GM18508 (cell line): ENCODE measurements around the gene SLC25A48.
"Not testable (repeated sequence)": the region's sequence is repeated elsewhere in the genome, so short reads cannot be mapped to it uniquely, and the experiment has no call there.

ENCODE experiments used
- ATAC-seq: cut with Tn5 transposase; IDR thresholded peaks from one replicate; pipeline ENCODE4 v1.9.1; 2021; ENCODE audit warnings: moderate number of reproducible peaks; ENCODE audit not compliant: insufficient read depth, unreplicated experiment

SLC25A48 gene

DNA sequence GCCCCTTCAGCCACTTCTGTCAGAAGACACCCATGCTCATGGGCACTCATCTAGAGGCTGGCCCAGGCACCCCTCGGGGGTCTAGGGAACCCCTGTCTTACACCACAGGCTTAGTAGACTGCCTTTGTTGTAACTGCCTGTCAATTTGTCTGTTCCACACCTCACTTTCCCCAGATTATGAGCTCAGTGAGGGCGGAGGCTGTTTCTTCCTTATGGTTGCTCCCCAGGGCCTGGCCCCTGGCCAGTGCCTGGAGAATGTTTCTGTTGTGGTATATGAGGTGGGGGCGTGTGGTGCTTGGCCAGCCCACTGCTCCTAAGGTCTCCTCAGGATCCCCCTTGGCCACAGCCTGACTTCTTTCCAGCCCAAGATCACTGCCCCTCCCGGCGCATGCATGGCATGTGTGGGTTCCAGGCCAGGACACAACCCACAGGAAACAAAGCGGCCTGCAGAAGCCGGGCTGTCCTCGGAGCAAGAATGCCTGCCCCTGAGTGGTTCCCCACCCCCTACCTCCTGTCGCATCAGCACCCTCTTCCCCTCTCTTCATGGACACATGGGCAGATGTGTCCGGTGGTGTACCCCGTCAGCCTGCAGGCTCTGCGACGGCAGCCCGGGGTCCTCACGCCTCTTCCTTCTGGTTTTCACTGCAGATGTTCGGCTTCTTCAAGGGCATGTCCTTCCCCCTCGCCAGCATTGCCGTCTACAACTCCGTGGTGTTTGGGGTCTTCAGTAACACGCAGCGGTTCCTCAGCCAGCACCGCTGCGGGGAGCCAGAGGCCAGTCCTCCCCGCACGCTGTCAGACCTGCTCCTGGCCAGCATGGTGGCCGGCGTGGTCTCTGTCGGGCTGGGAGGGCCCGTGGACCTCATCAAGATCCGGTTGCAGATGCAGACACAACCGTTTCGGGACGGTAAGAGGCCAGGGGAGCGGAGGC, 17.7 kb downstream of the SLC25A48 start:
- no peak for ATAC-seq

DNA sequence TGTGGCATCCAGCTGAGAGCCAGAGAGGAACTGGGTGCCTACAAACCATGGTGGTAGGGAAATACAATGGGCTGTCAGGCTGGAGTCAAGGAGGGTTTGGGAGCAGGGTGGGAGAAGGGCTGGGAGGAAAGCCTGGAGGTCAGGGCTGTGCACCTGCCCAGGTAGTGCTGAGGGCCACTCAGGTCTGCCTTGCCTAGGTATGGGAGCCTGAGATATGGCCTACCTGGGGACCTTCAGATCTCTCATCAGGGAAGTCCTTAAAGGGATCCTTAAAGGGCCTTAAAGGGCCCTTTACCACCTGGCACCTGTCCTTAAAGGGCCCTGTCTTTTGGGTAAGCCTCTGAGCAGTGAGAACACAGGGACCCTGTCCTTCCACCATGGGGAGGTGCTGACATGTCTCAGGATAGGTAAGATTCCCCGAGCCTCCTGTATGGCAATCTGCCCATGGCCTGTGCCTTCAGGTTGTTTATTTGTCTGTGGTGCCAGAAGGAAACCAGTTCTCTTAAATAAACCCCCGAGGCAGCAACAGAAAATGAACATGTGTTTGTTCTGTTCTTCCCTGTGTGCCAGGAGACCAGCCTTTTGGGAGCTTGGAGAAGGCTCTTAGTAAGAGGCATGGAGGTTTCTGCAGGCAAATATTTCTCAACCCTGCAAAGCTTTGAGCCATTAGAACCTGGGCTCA, 23.3 kb downstream of the SLC25A48 start:
- ATAC-seq, result no peak

DNA sequence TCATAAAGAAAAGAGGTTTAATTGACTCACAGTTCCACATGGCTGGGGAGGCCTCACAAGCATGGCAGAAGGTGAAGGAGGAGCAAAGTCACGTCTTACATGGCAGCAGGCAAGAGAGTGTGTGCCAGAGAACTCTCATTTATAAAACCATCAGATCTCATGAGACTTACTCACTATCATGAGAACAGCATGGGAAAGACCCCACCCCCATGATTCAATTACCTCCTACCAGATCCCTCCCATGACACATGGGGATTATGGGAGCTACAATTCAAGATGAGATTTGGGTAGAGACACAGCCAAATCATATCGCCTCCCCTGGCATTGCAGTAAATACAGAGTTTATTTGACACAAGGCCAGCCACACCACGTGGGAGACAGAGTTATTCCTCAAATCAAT, 24.7 kb downstream of the SLC25A48 start:
- not testable (repeated sequence) for ATAC-seq

DNA sequence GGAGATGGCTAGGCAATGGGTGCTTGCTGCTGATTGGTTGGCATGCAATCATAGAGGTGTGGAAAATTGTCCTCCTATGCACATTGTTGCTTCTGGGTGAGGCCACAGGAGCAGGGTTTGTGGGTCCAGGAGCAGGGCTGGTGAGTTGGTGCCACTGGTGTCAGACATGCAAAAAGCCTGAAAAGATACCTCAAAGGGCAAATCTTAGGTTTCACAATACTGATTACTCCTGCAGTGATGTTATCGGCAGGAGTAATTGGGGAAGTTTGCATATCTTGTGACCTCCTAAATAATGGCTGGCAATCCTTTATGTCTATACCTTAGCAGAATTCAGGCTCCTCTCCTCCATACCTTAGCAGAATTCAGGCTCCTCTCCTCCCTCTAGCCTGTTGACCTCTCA, 25.2 kb downstream of the SLC25A48 start:
- no peak for ATAC-seq

DNA sequence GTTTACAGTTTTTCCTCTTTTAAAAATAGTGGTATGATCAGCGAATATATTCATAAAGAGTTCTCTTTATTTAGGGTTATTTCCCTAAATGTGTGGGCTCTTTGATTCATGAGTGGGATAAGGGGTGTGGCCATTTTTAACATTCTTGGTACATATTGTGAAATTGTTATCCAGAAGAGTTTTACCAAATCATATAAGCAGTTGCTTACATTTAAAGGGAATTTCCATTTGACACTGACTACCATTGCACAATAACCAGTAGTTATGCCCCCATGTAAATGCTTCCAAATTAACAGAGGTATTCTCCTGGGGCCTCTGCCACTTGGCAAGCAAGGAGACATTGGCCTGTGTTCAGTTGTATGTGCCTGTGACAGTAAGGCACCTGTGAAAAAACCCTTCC, 27.2 kb downstream of the SLC25A48 start:
- no peak for ATAC-seq

DNA sequence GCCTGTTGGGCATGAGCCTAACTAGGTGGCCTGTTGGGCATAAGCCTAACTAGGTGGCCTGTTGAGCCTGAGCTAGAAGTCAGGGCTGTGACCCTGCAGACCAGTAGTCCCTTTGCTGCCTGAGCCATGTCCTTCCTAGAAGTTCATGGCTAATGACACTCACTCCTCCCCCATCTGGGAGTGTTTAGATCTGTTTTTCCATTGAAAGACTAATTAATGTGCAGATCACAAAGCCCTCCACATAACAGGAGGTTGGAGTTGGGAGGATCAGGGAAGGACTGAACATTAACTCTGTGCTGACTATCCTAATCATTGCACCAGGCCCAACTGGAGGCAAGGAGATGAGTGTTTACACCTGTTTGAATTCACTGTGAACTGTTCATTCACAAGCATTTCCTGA, 27.6 kb downstream of the SLC25A48 start:
- no peak for ATAC-seq

DNA sequence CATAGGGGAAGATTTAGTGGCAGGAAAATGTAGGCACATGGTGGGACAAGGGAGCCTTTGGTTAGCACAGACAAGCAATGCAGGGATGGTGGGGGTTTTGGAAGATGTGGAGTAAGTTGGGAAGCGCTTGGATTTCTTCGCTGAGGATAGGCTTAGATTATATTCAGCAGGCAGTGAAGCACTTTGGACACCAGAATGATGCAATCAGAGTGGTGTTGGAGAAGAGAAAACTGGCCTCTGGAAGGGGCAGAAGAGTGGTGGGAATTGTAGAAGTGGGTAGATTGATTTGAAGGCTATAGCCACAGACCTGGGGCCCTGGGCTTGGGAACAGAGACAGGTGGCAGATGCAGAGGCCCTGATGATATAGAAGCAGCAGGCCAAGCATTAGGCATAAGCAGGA, 28.3 kb downstream of the SLC25A48 start:
- no peak for ATAC-seq

DNA sequence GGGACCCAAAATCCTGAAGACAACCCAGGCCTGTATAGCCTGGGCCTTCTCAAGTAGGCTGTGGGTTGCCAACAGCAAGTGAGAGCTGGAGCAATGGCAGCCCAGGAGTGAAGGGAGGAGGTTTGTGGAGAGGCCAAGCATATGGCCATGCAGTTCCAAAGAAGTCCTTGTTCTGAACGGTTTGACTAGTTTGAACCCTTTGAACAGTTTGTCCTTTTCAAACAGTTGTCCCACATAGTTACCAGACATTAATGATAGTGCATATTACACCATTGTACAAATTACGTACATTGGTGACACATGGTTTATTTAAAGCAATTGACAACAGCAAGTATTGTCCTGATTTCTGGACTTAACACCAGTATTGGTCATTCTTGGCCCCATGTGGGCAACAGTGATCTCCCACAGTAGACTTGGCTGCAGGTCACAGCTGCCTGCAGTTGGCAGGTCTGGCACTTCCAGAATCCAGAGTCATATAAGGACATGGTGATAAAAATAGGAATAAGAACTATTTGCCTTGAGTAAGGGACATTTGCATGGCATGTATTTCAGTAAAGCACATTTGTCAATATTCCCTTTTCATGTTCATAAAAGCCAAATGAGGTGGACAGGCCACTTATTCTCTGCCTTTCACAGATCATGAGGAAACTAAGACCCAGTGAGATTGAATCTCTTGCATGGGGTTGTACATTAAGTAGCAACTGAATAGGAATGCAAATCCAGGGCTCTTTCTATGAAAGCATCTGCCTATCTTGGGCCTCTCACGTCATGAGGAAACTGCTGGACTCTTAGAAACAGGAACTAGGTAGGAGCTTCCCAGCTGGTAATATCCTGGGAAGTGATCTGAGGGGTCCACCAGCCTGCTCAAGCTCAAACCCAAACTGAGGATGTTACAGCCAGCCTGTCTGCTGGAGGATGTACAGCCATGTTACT, 30.3 kb downstream of the SLC25A48 start:
- no peak for ATAC-seq

DNA sequence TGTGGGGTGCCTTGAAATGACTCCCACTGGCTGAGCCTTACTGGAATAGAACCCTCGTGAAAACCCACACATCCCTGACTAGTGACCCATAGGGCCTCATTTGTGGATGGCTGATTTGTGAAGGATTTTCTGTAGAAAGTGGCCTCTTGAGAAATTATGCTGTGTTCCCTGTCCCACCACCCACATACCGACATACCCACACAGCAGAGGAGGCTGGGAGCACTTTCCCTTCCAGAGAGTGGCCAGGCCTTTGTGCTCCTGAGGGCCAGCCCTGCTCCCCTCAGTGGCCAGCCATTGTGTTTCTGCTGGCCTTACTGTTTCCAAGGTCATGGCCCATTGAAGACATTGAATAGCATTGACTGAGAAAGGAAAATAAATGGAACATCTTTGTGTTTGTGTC, 31.6 kb downstream of the SLC25A48 start:
- ATAC-seq, result no peak

DNA sequence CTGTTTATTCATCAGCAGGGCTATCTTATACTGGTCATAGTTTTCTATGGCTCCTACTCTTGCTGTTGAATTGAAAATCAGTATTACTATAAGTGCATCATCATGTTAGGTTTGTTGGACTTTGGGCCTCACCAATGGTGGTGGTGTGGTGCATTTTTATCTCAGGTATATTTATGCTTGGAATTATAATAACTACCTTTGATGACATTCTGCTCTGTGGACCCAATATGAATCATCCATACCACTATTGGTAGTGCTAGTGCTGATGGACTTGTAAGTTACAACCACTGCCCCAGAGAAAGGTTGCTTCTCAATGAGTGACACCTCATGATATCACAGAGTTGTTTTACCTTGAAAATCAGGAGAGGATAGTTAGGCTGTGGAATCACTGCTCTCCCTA, 33.1 kb downstream of the SLC25A48 start:
- no peak for ATAC-seq

DNA sequence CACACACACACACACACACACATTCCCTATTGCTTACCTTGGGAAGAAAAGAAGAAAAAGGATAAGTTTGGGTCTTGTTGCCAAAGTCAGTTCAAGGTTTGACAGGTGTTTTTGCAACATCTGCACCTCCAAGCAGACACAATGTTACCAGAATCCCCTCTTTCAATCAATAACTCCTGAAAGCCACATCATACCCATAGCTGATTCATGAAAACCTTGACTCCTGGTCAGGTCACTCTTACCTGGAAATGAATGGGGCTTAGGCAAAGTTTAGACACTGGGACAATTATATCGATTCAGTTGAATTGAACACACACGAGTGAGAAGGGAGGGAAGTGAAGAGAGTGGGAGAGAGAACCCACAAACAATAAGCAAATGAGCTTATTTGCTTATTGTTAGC, 34.2 kb downstream of the SLC25A48 start:
- ATAC-seq, result no peak

DNA sequence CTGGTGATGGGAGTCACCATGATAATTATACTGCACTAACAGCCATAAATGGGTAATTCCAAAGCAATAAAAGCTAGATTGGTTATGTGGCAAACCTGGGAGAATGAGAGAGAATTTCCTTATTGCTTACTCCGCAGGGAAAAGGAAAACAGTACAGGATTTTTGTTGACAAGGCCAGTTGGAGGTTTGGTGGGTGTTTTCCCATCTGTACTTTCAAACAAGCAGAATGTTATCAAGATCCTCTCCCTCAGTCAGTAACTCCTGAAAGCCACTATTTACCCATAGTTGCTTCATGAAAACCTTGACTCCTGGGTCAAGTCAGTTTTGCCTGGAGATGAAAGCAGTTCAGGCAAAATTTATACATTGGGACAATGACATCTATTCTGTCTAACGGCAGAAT, 34.8 kb downstream of the SLC25A48 start:
- no peak for ATAC-seq

DNA sequence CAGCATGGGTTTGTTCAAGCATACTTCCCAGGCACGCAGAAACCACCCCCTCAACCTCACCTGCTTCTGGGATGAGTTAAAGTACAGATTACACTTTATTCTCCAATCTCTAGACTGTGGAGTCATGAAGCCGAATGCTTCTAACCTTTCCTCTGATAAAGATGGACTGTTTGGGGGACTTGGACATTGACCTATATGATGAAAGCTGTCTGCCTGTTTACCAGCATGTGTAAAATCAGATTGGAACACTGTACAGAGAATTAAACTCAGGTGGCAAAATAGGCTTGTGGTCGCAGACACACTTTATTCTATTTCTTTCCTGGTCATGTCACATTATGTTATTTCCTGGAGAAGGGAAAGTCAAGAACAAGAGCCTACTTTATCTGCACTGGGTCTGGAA, 35.5 kb downstream of the SLC25A48 start:
- ATAC-seq, result no peak

DNA sequence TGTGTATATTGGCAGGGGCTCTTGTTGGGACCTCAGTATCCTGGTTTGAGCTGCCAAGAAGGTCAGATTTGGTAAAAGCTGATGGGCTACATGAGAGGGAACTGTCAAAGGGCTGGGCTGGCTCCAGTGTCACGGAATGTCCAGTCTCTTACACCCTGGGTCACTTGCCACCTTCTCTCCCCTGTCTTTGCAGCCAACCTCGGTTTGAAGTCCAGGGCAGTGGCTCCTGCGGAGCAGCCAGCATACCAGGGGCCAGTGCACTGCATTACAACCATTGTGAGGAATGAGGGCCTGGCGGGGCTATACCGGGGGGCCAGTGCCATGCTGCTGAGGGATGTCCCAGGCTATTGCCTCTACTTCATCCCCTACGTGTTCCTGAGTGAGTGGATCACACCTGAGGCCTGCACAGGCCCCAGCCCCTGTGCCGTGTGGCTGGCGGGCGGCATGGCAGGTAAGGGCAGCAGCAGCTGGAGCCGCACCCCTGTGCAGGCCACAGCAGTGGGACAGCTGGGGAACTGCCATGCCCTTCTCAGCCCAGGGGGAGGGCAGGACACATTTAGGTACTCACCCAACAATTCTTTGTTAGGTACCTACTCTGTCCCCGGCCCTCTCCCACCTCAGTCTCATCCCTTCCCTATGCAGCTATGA, 36.9 kb downstream of the SLC25A48 start:
- no peak for ATAC-seq

DNA sequence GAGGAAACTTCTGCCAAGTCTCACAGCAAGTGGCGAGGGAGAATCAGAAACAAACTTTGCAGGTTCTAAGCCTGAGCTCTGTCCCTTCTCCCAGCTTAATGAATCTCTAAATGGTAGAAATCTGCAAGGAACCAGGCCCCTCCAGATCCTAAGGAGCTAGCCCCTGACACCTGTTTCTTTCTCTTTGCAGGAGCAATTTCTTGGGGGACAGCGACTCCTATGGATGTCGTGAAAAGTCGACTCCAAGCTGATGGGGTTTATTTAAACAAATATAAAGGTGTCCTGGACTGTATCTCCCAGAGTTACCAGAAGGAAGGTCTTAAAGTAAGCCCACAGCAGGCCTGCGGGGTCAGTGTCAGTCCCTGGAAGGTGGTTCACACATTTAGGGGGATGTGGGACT, 39.4 kb downstream of the SLC25A48 start:
- ATAC-seq, result no peak

DNA sequence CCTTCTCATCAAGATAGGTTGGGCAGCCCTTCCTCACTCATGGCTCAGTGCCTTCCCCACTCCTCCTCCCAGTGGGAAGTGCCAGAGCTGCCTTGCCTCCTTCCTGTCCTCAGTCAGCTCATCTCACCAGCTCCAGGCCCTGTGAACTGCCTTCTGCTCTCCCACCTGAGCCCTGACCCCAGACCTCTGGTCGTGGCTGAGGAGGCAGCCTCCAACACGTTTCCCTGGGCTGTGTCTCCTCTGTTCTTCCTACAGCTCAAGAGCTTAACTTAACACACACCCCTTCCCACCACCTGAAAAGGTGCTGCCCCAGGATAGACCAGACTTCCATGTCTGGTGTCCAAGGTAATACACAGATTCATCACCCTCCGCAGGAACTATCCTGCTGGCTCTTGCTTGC, 40.0 kb downstream of the SLC25A48 start:
- no peak for ATAC-seq

DNA sequence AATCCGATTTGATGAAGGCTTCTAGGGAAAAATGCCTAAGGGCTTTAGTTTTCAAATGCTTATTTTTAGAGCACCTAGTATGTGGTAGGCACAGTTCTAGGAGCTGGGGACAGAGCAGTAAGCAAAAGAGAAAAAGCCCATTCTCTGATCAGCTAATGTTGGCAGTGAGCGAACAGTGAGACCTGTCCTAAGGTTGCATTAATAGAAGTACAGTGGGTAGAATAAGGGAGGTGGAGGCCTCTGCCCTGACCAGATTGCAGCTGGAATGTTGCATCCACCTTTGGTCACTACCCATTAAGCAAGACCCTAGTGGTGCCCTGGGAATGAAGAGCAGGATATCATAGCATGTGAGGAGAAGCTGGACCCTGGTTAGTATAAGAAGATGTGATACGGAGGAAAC, 41.1 kb downstream of the SLC25A48 start:
- ATAC-seq, result no peak

DNA sequence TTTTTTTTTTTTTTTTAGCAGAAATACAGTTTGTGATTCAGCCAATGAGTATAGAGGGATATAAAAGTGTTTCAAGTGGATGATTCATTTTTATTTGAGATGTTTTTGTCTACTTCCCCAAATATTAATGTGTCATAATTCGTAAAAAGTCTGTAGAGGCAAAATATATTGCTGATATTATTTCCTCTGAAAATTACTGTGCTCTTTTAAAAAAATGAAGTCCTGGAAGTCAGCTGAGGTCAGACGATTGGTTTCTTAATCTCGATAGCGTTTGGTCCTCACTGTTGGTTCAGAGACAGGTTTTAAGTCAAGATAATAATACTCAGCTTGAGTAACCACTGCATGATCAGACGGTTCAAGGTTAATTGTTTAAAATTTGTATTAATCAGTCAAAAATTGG, 41.7 kb downstream of the SLC25A48 start:
- no peak for ATAC-seq

DNA sequence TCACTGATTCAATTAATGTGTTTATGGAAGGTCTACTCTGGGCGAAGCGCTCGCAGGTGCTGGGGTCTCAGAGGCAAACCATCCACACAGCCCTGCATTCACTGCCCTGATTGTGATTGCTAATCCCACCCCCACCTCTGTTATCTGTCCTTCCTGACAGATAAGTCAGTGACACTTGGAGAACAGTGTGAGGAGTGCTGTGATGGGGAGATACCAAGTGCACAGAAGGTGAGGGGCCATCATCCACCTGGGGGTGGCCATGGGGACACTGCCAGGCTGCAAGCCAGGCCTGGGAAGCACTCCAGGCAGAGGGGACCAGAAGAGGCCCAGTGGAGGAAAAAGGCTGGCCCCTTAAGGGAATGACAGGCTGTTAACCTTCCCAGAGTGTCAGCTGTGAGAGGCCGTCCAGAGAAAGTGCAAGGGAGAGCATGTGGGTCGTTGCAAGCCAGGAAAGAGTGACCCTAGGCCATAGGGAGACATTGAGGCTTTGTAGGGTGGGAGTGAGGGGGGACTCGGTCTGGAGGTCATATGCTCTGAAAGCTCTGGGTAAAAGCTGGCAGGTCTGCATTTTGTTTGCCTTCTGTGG, 43.2 kb downstream of the SLC25A48 start:
- no peak for ATAC-seq

DNA sequence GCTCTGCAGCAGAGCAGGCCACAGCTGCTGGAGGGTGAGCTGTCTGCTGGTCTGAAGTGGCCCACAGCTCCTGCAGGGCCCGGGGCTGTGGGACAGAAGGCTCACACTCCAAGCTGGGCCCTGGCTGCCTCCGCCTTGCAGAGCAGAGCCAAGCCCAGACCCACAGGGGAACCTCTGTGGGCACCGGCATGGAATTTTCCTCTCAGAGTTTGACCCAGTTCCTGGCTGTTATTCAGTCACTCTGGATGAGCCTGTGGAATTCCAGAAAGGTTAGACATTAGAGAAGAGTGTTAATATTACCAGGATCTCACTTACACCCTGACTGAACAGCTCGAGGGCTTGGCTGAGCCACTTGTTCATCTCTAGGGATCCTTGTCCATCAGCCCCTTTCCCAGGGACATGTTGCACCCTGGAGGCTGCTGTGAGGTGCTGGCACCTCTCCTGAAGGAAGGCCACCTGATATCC, 43.7 kb downstream of the SLC25A48 start:
- no peak for ATAC-seq
